ENCODE results near the gene ADISSP. TPM values are rescaled to one million over a fixed set of nuclear protein-coding genes. Genes with fewer than 3 reads are reported as not detected.

ADISSP gene
- total and polyA plus RNA-seq, 2 of the 13 experiments (the other 11 are each of a cell fraction or from before 2014, with no cell fraction given), result 38.3 to 90.6 TPM

- no peak for TF ChIP-seq AKNA (CRISPR knock-in tag; IDR thresholded peaks at IDR 0.05; ENCODE audit: borderline replicate concordance)
- no peak for TF ChIP-seq ZNF367 (CRISPR knock-in tag; IDR thresholded peaks at IDR 0.05; ENCODE audit: borderline replicate concordance)
- peak; percentile 72; the same call in 1 of the 2 replicates for TF ChIP-seq ZNF772 (CRISPR knock-in tag; IDR thresholded peaks at IDR 0.05)
- TF ChIP-seq GPBP1L1 (CRISPR knock-in tag; IDR thresholded peaks at IDR 0.05), result no peak
- no peak for TF ChIP-seq HMG20B (CRISPR knock-in tag; conservative IDR thresholded peaks at IDR 0.05)
- TF ChIP-seq RCOR2 (CRISPR knock-in tag; IDR thresholded peaks at IDR 0.05), result no peak
- TF ChIP-seq ZMYM4 (CRISPR knock-in tag; IDR thresholded peaks at IDR 0.05), result peak; percentile 20; the same call in 1 of the 2 replicates
- TF ChIP-seq ZNF225 (CRISPR knock-in tag; IDR thresholded peaks at IDR 0.05), result peak; percentile 81; the same call in 1 of the 2 replicates
- TF ChIP-seq ZNF770 (CRISPR knock-in tag; IDR thresholded peaks at IDR 0.05), result no peak
- 0 out of 2 replicates have a peak, but pooled peaks have one; percentile 35 for TF ChIP-seq MAFG (CRISPR knock-in tag; IDR thresholded peaks at IDR 0.05)
- no peak for TF ChIP-seq TFAP4 (IDR thresholded peaks at IDR 0.05; ENCODE audit: borderline replicate concordance, low read depth)
- TF ChIP-seq FOXK2 (IDR thresholded peaks at IDR 0.05), result no peak
- no peak for TF ChIP-seq JUN (CRISPR knock-in tag; IDR thresholded peaks at IDR 0.05)
- TF ChIP-seq NFRKB (IDR thresholded peaks at IDR 0.05), result no peak
- no peak for TF ChIP-seq ZNF670 (CRISPR knock-in tag; IDR thresholded peaks at IDR 0.05; ENCODE audit: borderline replicate concordance)
- no peak for TF ChIP-seq ZFP36L1 (CRISPR knock-in tag; IDR thresholded peaks at IDR 0.05)
- TF ChIP-seq ZNF317 (CRISPR knock-in tag; IDR thresholded peaks at IDR 0.05), result no peak
- TF ChIP-seq DBP (CRISPR knock-in tag; IDR thresholded peaks at IDR 0.05; ENCODE audit: not compliant biosample characterization), result no peak
- TF ChIP-seq BHLHE40 (IDR thresholded peaks at IDR 0.05; ENCODE audit: low read length), result peak; percentile 82
- no peak for TF ChIP-seq SP5 (CRISPR knock-in tag; IDR thresholded peaks at IDR 0.05; ENCODE audit: borderline replicate concordance, low read depth)
Observed at GRCh38 chr20:3739054-3739925, 28.3 kb downstream of the ADISSP start (continued).

All from HepG2 (cell line).